GM21737 (cell line): Measurements from ENCODE around the gene BOLL.
"Not testable (repeated sequence)": the region's sequence is repeated elsewhere in the genome, so short reads cannot be mapped to it uniquely, and the experiment has no call there.

Experiments used
- ATAC-seq: cut with Tn5 transposase; IDR thresholded peaks from one replicate; pipeline ENCODE4 v1.9.1; 2021; ENCODE audit warnings: mild to moderate bottlenecking, moderate library complexity; ENCODE audit not compliant: unreplicated experiment

Gene BOLL

DNA sequence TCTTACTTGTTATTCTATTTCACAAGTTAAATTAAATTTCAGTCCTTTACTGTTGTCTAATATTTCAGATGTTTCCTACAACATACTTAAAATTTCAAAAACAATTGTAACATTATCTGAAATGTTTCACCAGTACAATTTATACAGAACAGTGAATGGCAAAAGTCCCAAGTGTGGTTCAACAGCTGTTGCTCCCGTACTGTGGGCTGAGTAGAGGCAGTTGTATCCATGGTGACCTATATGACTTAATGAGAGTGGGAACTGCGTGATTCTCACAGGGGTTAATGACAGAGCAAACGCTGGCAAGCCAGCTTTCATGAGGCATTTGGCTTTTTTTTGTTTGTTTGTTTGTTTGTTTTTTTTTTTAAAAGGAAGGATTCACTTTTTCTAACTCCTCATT is 13.9 kb upstream of the BOLL start:
- no peak for ATAC-seq

DNA sequence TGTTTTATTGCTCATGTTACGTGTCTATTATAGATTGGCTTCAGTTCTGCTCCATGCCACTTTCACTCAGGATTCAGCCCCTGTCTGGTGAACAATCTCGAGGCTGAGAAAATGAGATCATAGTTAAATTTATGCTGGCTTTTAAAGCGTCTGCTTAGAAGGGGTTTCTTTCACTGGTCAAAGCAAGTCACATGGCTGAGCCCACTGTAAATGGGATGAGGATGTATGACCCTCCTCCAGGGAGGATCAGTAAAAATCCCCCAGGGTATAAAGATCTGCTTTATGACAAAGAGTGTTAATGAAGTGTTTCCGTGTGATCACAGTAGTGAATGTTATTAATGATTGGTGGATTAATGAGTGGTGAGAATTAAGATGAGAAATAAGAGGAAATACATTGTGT is 13.1 kb upstream of the BOLL start:
- ATAC-seq, result no peak

DNA sequence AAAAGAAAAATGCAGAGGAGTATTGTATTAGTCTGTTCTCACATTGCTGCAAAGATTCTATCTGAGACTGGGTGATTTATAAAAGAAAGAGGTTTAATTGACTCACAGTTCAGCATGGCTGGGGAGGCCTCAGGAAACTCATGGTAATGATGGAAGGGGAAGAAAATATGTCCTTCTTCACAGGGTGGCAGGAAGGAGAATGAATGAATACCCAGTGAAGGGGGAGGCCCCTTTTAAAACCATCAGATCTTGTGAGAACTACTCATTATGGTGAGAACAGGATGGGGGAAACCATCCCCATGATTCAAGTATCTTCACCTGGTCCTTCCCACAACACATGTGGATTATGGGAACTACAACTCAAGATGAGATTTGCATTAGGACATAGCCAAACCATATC is 10.2 kb upstream of the BOLL start:
- no peak for ATAC-seq

DNA sequence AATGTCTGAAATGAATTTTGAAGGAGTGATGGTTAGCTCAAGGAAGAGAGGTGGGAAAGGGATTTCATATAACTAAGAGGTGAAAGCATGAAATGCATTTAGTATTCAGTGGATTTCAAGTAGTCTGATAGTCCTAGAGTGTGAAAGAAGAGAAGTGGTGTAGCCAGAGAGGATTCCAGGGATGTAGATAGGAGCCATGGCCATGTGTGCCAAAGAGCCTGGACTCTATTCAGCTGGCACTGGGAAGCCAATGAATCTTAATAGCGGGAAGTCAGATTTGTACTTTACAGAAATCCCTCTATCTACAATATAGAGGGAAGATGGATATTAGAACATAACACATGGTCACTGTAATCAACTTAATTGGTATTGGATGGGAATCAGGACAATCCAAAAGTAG is 8.3 kb upstream of the BOLL start:
- ATAC-seq, result no peak

DNA sequence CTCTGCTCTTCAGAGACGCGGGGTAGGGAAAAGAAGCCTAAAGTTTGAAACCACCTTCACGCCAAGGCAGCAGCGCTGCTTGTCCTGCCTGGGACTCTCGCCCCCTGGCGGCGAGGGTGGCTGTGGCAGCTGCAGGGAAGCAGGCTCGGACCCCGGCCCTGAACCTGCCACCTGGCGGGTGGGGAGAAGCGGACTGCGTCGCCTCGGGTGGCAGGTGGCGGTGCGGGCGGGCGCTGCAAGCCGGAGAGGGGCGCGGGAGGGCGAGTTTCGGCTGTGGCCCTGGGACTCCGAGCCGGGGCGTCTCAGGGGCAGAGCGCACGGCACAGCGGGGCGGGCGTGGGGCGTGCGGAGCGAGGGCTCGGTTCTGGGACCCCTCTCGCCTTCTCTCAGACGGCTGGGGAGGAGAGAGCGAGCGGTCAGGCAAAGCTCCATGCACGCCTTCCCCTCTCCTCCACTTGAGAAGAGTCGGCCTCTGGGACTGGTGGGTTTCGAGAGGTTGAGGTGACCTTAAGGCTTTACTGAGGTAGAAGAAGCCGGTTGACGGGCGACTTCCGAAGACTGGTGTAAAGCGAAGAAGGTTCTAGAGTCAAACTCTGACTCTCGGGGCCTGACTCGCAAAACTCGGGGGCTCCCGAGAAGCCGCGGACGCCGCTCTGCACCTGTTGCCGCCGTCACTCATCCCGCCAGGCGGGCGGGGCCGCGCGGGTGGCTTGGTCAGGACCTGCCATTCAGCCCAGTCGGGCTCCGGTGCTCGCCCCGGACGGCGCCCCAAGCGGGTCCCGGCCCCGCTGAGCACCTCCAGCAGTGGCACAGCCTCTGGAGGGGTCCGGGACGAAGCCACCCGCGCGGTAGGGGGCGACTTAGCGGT is 1.1 kb upstream of the BOLL start:
- peak; percentile 70 for ATAC-seq

DNA sequence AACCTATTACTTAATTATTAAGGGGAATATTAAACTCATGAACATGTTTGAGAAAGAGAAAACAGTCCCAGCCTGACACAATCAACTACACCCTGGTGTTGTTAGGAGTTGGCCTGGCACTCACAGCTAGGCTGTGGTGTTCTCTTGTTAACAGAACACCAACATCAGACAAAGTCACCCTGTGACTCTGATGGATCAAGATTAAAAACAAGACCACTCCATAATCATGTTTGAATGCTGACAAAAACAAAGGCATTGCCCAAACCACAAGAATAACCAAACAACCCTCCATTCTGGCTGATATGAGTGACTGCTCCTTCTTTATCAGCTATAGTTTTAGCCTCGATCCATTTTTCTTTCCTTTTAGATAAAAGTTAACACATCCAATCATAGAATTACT is 3.0 kb downstream of the BOLL start:
- no peak for ATAC-seq

DNA sequence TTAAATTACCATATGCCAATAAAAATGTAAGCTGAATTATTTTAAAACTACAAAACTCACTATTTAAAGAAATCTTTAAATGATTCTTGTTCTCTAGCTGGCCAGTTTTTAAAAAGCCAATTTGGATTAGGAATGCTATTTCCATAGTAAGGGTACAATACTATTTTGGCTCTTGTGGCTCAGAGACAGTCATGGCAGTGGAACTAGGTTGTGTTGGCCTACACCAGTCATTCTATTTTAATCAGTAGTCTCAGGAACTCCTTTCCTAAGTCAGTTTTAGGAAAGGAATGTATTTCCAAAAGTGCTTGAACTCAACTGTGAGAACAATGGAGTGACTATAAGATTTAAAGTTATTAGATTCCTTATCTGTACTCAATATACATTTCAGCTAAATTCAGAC is 5.9 kb downstream of the BOLL start:
- no peak for ATAC-seq

DNA sequence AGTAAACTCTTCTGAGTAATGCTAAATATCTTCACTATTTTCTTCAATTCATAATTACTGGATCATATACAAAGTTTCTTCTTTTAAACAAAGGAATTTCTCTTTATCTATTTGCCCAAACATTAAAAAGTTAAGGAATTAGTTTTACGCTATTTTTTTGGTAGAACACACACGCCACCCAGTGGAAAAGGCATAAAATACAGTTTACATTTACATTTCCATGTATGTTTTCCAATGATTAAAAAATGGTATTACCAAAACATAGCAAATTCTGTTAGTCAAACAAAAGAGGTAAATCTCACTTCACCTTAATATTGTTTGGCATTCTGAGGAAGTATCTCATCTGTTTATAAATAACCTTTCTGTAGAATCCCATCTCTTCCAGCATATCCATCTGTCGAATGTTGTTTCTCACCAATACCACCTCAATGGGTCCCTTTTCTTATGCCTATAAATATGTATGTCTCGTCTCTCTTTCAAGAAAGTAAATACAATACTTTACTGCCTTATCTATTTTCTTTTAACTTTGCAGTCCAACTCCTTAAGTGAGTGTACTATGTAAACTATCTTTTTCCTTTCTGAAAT is 7.2 kb downstream of the BOLL start:
- no peak for ATAC-seq

DNA sequence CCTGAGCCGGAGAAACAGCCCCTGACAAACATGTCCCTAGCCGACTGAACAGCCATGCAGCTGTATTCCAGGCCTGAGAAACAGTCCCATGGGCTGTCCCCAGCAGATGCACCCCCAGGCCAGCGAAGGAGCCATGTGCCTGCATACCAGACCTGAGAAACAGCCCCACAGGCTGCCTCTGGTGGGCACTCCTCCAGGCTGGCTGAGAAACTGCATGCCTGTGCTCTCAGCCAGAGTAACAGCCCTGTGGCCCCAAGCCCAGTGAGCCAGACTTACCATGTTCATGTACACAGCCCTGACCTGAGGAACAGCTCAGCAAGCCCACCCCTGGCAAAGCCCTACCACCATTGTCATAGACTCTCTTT is 24.8 kb downstream of the BOLL start:
- ATAC-seq, result no peak

DNA sequence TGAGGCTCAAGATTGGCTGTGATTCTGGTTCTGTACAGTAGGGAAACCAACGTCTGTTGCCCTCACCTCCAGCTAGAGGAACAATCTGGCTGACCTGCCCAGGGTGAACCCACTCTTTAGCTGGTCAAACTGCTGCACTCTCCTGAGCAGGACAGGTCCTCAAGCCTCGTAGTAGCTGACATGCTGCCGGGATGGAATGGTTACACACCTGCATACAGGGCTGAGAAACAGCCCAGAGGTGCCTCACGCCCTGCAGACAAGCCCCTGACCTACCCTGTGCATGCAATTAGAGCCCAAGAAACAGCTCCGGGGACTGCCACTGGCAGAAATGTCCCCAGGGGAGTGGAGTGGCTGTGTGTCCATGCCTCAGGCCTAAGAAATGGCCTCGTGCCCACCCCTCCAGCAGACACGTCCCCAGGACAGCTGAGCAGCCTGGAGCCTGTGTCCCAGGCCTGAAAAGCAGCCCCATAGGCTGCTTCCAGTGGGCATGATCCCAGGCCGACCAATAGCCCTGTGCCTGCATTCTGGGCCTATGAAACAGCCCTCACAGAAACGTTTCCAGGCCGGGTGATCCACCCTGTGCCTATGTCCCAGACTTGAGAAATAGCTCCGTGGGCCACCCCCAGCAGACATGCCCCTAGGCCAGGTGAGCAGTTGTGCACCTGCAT is 25.4 kb downstream of the BOLL start:
- ATAC-seq, result no peak

DNA sequence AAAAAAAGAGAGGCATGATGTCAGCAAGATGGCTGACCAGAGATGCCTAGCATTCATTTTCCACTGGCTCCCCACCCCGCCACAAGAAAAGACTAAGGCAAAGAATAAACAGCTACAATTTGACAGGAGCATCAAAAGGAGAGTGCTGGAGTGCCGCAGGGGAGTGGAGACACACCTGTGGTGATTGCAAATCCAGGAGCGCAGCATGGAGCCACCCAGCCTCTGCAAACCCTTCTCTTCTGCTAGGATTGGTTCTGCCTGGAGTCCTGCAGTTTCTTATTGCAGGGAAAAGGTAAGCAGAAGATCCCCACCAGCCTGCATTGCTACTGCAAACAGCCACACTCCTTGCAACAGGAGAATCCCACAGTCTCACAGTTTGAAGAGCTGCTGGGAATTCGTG is 26.1 kb downstream of the BOLL start:
- no peak for ATAC-seq

DNA sequence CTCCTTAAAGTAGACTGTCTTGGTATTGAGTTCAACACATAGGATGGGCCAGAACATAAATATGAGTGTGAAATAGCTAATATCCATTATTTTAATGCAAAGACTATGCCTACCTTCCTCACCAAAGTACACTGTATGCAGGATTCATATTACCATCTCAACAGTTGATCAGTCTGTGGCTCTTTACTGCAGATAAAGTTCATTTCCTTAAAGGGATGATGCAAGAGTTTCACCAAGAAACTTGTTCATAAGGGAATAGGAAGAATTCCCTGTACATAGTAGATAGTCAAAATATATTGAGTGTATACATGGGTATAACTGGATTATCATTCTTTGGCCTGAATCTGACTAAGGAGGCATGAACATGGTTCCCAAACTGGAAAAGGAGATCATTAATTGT is 44.9 kb downstream of the BOLL start:
- no peak for ATAC-seq

DNA sequence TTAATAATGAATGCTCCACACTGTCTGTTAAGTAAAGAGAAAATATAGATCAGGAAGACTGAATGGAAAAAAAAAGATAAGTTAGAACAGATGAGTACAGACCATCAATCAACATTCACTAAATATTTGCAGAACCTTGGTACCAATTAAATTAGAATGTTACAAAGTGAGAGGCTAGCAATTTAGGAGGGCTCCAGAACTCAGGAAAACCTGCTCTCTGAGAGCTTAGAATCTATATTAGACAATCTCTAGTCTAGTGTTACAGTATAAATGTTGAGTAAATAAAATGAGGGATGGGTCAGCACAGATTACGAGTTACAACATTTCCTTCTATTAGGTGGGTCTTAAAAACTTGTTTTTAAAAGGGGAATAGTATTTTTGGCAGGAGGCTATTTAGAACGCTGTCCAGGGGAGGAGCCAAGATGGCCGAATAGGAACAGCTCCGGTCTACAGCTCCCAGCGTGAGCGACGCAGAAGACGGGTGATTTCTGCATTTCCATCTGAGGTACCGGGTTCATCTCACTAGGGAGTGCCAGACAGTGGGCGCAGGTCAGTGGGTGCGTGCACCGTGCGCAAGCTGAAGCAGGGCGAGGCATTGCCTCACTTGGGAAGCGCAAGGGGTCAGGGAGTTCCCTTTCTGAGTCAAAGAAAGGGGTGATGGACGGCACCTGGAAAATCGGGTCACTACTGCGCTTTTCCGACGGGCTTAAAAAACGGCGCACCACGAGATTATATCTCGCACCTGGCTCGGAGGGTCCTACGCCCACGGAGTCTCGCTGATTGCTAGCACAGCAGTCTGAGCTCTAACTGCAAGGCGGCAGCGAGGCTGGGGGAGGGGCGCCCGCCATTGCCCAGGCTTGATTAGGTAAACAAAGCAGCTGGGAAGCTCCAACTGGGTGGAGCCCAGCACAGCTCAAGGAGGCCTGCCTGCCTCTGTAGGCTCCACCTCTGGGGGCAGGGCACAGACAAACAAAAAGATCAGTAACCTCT is 56.3 kb downstream of the BOLL start:
- not testable (repeated sequence) for ATAC-seq

DNA sequence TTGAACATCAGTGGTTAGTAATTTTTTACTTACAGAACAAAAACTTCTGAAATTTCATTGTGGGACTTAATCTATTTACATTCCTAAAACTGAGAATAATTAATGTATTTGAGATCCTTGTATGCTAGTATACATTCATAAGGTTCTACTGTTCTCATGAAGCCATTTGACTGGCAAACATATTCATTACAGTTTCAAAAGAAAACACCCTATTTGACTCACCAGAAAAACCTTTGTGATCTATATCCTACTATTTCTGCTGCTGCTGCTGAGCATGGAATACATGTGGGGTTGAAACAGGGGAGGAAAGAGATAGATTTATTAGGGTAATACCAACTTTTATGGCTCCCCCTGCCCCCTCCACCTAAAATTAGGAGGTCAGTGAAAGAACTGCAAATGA is 58.1 kb downstream of the BOLL start:
- no peak for ATAC-seq

DNA sequence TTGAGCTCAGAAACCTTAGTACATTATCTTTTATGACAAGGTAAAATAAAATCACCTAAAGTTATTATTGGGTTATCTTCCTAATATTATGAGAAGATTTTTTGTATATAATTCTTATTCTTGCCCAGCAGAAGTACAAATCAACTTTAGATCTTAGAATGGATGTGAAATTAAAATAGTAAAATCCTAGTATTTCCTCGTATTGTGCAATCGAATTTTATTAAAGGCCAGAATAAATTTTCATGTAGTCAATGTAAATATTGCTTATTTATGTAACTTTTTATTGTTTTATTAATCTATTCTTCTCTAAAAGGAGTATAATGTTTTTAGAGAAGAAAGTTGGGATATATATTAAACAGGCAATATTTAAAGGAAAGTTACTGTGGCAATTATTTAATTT is 67.3 kb downstream of the BOLL start:
- no peak for ATAC-seq

DNA sequence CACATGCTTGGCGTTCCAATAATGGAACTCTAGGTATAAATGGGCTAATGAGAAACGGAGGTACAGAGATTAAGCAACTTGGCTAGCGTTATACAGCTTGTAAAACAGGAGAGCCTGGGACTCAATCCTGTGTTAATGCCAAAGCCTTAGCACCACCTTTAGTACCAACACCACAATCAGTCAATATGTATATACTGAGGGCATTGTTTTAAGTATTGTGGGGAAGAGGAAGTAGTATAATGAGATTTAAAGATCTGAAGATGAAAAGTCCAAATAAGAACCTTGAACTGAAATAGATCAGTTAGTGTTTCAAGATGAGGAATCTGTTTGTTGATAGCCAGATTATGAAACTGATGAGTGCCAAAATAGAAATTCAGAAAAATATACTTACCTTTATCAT is 71.8 kb downstream of the BOLL start:
- no peak for ATAC-seq

DNA sequence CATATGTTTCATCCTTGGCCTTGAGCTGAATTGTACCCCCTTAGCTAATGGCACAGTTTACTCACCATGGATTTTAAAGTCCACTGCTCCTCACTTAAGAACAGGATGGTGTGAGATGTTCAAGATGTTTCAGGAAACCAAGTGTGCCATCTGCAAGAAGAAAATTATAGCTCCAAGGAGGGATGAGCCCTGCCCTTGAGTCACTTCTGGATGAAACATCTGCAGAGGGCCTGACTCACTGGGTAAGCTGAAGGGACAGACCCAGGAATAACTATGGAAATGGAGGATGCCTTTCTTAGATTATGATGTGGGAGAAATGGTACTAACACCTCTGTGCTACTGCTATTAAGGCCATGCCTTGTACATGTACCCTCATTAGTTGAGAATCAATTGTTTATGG is 73.5 kb downstream of the BOLL start:
- ATAC-seq, result no peak

DNA sequence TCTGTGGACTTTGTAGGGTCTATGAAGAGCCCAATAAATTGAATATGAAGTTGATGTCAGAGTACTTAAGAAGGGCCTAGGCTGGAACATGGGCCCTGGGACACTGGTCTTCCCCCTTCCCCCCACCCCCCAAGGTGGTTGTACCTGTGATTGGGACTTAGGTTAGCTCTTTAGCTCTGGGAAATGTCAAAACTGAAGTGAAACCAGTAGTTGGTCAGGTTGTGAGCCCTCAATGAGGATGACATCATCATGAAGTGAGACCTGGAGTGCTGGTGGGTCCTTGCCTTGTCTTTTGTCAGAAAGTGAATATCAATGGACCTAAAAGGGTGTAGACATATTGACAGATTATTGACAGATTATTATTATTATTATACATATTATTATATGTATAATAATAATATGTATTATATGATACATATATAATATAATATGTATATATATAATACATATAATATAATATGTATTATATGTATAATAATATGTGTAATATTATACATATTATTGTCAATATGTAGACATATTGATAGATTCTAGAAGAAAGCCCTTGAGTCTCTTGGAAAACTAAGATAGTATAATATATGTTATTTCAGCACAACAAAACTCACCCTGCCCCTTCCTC is 74.6 kb downstream of the BOLL start:
- ATAC-seq, result peak; percentile 53

DNA sequence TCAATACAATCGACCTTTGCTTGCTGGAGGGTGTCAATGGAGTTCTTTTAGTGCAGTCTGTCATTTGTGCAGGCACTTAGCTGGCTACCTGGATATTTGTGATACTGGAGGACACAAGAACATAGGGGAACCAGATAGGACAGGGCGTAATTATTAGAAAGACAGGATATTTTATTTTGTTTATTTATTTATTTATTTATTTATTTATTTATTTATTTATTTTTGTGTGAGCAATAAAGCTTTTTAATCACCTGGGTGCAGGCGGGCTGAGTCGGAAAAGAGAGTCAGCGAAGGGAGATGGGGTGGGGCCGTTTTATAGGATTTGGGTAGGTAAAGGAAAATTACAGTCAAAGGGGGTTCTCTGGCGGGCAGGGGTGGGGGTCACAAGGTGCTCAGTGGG is 76.0 kb downstream of the BOLL start:
- ATAC-seq, result not testable (repeated sequence)

DNA sequence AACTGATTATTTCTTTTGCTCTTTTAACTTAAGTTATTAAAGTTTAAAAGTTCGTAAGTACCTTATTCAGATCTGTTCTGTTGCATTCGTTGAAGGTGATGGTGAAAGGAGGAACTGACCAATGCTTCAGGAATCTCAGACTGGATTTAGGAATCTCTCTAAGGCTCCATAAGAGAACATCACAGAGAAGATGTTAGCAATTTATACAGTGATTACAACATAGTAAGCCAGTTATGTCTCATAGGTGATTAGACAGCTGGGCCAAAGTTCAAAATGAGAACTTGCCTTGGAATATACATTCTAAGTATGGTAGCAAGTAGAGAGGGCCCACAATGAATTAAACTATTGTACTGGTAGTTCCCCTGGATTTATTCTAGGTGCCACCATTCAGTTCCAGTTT is 76.8 kb downstream of the BOLL start:
- ATAC-seq, result no peak
